B cell (primary cell): ENCODE measurements around the gene XG. TPM values are rescaled to one million over a fixed set of nuclear protein-coding genes. Genes with fewer than 3 reads are reported as not detected.
"Not testable (repeated sequence)": the region's sequence is repeated elsewhere in the genome, so short reads cannot be mapped to it uniquely, and the experiment has no call there.

Experiments used
- ATAC-seq: fragments of 200-7000 bp; cut with Tn5 transposase; one replicate; pipeline ENCODE4 v1.10.0; 2021; ENCODE audit warnings: low read depth, mild to moderate bottlenecking, moderate number of reproducible peaks, moderate library complexity
- CTCF ChIA-PET: fragments of 350-600 bp; sonication (Branson Sonifier 250); formaldehyde crosslinking; loops from one replicate; lab custom pipeline; 2021; ENCODE audit warnings: antibody characterized with exemption, inconsistent platforms; lab: Charles Lee
- POLR2A ChIA-PET: fragments of 350-600 bp; sonication (Branson Sonifier 250); formaldehyde crosslinking; loops from one replicate; lab custom pipeline; 2021; ENCODE audit warnings: antibody characterized with exemption; lab: Charles Lee
- DNase-seq: peaks from one replicate; pipeline ENCODE4 v3.0.0; 2013
- H2AFZ ChIP-seq: 2 replicates; pipeline ENCODE4 v1.6.1; 2012; ENCODE audit warnings: mild to moderate bottlenecking, low read depth, low read length; ENCODE audit not compliant: insufficient read depth, poor library complexity, severe bottlenecking
- H3K27ac ChIP-seq, 2 donors: 1 replicate in 1 of 2; 2 replicates in 1 of 2; pipeline ENCODE4 v1.5.1; 2012 to 2013; ENCODE audit warnings: low read length in 2 of 2, mild to moderate bottlenecking in 2 of 2, moderate library complexity in 1 of 2
- H3K27me3 ChIP-seq, 4 experiments: fragments of 200-600 bp in 1 of 4; sonication (generic) in 1 of 4; replicated peaks in 1 of 4; 1 replicate in 2 of 4; 2 replicates in 2 of 4; pipeline versions ENCODE4 v1.6.1 to v1.7.0; 2013 to 2016; ENCODE audit warnings: low read length in 3 of 4, mild to moderate bottlenecking in 2 of 4, mixed read lengths in 1 of 4, moderate library complexity in 1 of 4; ENCODE audit not compliant: insufficient read depth in 4 of 4, control insufficient read depth in 3 of 4; ENCODE audit errors: control extremely low read depth in 1 of 4
- H3K36me3 ChIP-seq, 2 experiments: replicated peaks in 1 of 2; 1 replicate in 1 of 2; 2 replicates in 1 of 2; pipeline versions ENCODE4 v1.6.1 to v1.7.1; 2013; ENCODE audit warnings: low read length in 1 of 2; ENCODE audit not compliant: insufficient read depth in 2 of 2, control insufficient read depth in 1 of 2; ENCODE audit errors: control extremely low read depth in 1 of 2, extremely low read depth in 1 of 2
- H3K4me1 ChIP-seq, 2 donors: fragments of 200-600 bp in 1 of 2; sonication (generic) in 1 of 2; 1 replicate in 1 of 2; 2 replicates in 1 of 2; pipeline versions ENCODE4 v1.5.1 to v1.6.1; 2013 to 2017; ENCODE audit warnings: low read length in 2 of 2; ENCODE audit not compliant: control insufficient read depth in 2 of 2, insufficient read depth in 2 of 2
- H3K4me2 ChIP-seq: replicated peaks from 2 replicates; pipeline ENCODE3; 2012; ENCODE audit warnings: mild to moderate bottlenecking, low read depth, low read length; ENCODE audit not compliant: poor library complexity, severe bottlenecking
- H3K4me3 ChIP-seq, 5 experiments: fragments of 200-600 bp in 1 of 5; sonication (generic) in 1 of 5; 1 replicate in 3 of 5; 2 replicates in 2 of 5; pipeline versions ENCODE4 v1.5.1 to v1.7.0; 2011 to 2016; ENCODE audit warnings: low read length in 4 of 5, mild to moderate bottlenecking in 4 of 5, low read depth in 2 of 5, control low read depth in 1 of 5, moderate library complexity in 1 of 5; ENCODE audit not compliant: insufficient read depth in 1 of 5; ENCODE audit errors: control extremely low read depth in 1 of 5, extremely low read depth in 1 of 5
- H3K79me2 ChIP-seq: fragments of 200-600 bp; sonication (generic); one replicate; pipeline ENCODE4 v1.6.0; 2016; ENCODE audit warnings: low read length; ENCODE audit not compliant: control insufficient read depth, insufficient read depth
- H3K9ac ChIP-seq: fragments of 200-600 bp; sonication (generic); 2 replicates; pipeline ENCODE4 v1.6.1; 2017; ENCODE audit warnings: mild to moderate bottlenecking, low read length, moderate library complexity
- H3K9me3 ChIP-seq, 3 donors: one replicate each; pipeline versions ENCODE4 v1.6.1 to v1.7.1; 2013; ENCODE audit warnings: low read length in 2 of 3; ENCODE audit not compliant: control insufficient read depth in 2 of 3, insufficient read depth in 1 of 3; ENCODE audit errors: control extremely low read depth in 1 of 3
- H4K20me1 ChIP-seq: 2 replicates; pipeline ENCODE4 v1.6.0; 2012; ENCODE audit warnings: mild to moderate bottlenecking, low read length; ENCODE audit not compliant: insufficient read depth, control insufficient read depth, poor library complexity, severe bottlenecking
- H3K27ac Mint-ChIP-seq: one replicate; pipeline ENCODE4 v1.8.0; 2021; ENCODE audit warnings: mixed read lengths
- H3K27me3 Mint-ChIP-seq: one replicate; pipeline ENCODE4 v1.8.0; 2021; ENCODE audit warnings: mixed read lengths
- H3K4me1 Mint-ChIP-seq: one replicate; pipeline ENCODE4 v1.8.0; 2021; ENCODE audit warnings: mixed read lengths
- H3K4me3 Mint-ChIP-seq: one replicate; pipeline ENCODE4 v1.8.0; 2021; ENCODE audit warnings: mixed read lengths
- H3K9me3 Mint-ChIP-seq: one replicate; pipeline ENCODE4 v1.8.0; 2022; ENCODE audit warnings: mixed read lengths; ENCODE audit not compliant: insufficient read depth
- EZH2 ChIP-seq: IDR thresholded peaks from 2 replicates; pipeline ENCODE4 v1.6.1; 2012; ENCODE audit warnings: borderline replicate concordance, low read depth, mild to moderate bottlenecking, moderate library complexity, low read length; ENCODE audit not compliant: insufficient read depth, poor library complexity, severe bottlenecking
- WGBS: methylation state at CpG from one replicate; pipeline ENCODE4 v1.1.5; 2013; ENCODE audit warnings: missing lambda C conversion rate; ENCODE audit not compliant: insufficient coverage; 5-methylcytosine and 5-hydroxymethylcytosine counted together
- intact Hi-C: fragments of 100-400 bp; cut with micrococcal nuclease; formaldehyde crosslinking; loops from one replicate; pipeline ENCODE4 v1.10.0; 2022
- polyA plus RNA-seq: library from polyadenylated mRNA; depleted of rRNA; stranded (reverse); fragments of >200 nt; gene quantifications from 2 replicates; pipeline ENCODE4 v1.2.3, GENCODE V29; 2012
- total RNA-seq, 2 donors: library from RNA; stranded (reverse); fragments of 120-200 nt in 1 of 2; gene quantifications; 1 replicate in 1 of 2; 2 replicates in 1 of 2; pipeline versions ENCODE4 v1.2.3 to v1.2.4, GENCODE V29; 2013 to 2022
- TF ChIP-seq, protein P1 (sequence below): fragments of 200-600 bp; IDR thresholded peaks from one replicate; pipeline ENCODE4 v1.8.0; 2022; ENCODE audit warnings: antibody characterized with exemption, mild to moderate bottlenecking

The XG gene
- total and polyA plus RNA-seq, 2 donors (not counting 1 experiment from before 2014, with no cell fraction given) = 0.03 TPM; not detected in 1

DNA sequence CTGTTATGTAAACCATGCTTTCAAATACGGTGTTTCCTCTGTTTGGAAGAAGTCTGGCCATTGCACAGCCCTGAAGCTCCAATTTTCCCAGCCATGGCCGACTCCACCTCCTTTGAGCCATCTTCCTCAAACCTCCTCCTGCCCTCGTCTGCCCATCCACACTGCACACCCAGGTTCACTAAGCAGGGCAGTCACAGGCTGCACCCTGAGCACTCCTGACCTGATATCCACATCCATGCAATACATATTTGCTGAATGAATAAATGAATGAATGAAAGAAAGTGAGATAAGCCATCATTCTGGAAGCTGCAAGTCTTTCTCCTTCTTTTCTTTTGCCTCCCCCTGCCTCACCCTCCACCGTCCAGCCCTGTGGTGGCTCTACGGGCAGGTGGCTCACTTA lies 22.2 kb downstream of the XG start:
- POLR2A ChIA-PET = no interaction called here
- Histone ChIP-seq H3K4me2 (no peak overlapping the region), H3K79me2 (no peaks in the 10 kb centered on the region), H4K20me1 (no peaks in the 10 kb centered on the region), H3K27ac (no peak overlapping the region), H2AFZ (no peak overlapping the region), H3K27me3 (peaks cover 0 to 7% (median 0%) of the 10 kb centered on the region in 4 experiments), H3K4me3 (no peak overlapping the region), H3K4me1 (no peaks in the 10 kb centered on the region), H3K36me3 (no peaks in the 10 kb centered on the region), H3K9ac (no peak overlapping the region), H3K9me3 (peaks cover 0 to 9% (median 0%) of the 10 kb centered on the region in 3 donors)
- intact Hi-C loops = no loop called here
- no peak for DNase-seq
- H3K9me3 Mint-ChIP-seq = peaks cover 13% of the 10 kb centered on the region
- TF ChIP-seq, protein P1, sequence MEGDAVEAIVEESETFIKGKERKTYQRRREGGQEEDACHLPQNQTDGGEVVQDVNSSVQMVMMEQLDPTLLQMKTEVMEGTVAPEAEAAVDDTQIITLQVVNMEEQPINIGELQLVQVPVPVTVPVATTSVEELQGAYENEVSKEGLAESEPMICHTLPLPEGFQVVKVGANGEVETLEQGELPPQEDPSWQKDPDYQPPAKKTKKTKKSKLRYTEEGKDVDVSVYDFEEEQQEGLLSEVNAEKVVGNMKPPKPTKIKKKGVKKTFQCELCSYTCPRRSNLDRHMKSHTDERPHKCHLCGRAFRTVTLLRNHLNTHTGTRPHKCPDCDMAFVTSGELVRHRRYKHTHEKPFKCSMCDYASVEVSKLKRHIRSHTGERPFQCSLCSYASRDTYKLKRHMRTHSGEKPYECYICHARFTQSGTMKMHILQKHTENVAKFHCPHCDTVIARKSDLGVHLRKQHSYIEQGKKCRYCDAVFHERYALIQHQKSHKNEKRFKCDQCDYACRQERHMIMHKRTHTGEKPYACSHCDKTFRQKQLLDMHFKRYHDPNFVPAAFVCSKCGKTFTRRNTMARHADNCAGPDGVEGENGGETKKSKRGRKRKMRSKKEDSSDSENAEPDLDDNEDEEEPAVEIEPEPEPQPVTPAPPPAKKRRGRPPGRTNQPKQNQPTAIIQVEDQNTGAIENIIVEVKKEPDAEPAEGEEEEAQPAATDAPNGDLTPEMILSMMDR = no peak
- TF ChIP-seq EZH2 = no peak
- no peak for ATAC-seq
- no peak overlapping the region for H3K27ac Mint-ChIP-seq
- no peak overlapping the region for H3K4me3 Mint-ChIP-seq
- 75% methylated on average over 2 of the region's 5 CpGs for WGBS
- H3K4me1 Mint-ChIP-seq = no peaks in the 10 kb centered on the region
- H3K27me3 Mint-ChIP-seq = peaks cover 27% of the 10 kb centered on the region
- CTCF ChIA-PET = no interaction called here

DNA sequence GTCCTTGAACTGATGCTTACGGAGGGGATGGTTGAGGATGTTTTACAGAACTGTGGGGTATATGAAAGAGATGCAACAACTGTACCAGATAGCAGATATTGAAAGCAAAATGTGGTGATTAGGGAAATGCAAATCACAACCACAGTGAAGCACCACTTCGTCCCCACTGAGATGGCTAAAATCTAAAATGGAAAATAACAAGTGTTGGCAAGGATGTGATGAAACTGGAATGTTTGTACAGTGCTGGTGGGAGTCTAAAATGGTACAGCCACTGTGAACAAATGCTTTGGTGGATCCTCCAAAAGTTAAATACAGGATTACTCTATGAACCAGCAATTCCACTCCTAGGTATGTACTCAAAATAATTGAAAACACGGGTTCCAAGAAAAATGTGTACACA lies 22.9 kb downstream of the XG start:
- TF ChIP-seq, protein P1 = no peak
- TF ChIP-seq EZH2 = no peak
- no peak overlapping the region for H3K4me3 ChIP-seq
- no peak overlapping the region for H3K27ac Mint-ChIP-seq
- H3K79me2 ChIP-seq = no peaks in the 10 kb centered on the region
- peaks cover 0 to 9% (median 0%) of the 10 kb centered on the region in 3 donors for H3K9me3 ChIP-seq
- H3K4me1 ChIP-seq = no peaks in the 10 kb centered on the region
- ChIA-PET POLR2A (no interaction called here), CTCF (no interaction called here)
- no peak overlapping the region for H2AFZ ChIP-seq
- no peaks in the 10 kb centered on the region for H4K20me1 ChIP-seq
- intact Hi-C loops = no loop called here
- WGBS = 100% methylated on average over 1 of the region's 3 CpGs
- no peak overlapping the region for H3K4me3 Mint-ChIP-seq
- ATAC-seq = no peak
- no peak for DNase-seq
- no peaks in the 10 kb centered on the region for H3K4me1 Mint-ChIP-seq
- H3K9me3 Mint-ChIP-seq = peaks cover 11% of the 10 kb centered on the region
- H3K9ac ChIP-seq = no peak overlapping the region
- H3K4me2 ChIP-seq = no peak overlapping the region
- H3K27me3 Mint-ChIP-seq = peaks cover 29% of the 10 kb centered on the region
- no peak overlapping the region for H3K27ac ChIP-seq
- H3K36me3 ChIP-seq = no peaks in the 10 kb centered on the region
- H3K27me3 ChIP-seq = peaks cover 0 to 4% (median 0%) of the 10 kb centered on the region in 4 experiments

DNA sequence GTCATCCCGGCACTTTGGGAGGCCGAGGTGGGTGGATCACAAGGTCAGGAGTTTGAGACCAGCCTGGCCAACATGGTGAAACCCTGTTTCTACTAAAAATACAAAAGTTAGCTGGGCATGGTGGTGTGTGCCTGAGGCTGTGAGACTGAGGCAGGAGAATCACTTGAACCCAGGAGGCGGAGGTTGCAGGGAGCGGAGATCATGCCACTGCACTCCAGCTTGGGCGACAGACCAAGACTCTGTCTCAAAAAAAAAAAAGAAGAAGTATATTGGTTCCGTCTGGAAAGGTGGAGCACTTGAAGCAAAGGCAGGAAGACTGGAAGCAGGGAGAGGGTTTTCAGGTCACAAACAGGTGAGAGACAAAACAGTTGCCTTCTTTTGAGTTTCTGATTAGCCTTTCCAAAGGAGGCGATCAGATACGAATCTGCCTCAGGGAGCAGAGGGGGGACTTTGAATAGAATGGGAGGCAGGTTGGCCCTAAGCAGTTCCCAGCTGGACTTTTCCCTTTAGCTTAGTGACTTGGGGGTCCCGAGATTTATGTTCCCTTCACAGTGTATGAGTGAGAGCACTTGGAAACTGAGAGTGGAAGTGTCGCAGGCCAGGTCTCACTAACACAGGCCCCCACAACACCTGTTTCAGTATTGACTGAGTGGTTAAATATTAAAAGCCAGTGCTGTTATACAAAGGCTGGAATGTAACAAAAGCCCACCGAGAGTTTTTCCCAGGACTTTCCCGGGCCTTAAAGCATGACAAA lies 28.8 kb downstream of the XG start:
- WGBS = 80% methylated on average over 7 of the region's 12 CpGs
- H3K36me3 ChIP-seq, DNase-seq, H3K27ac Mint-ChIP-seq, H3K9ac ChIP-seq, H2AFZ ChIP-seq, H3K4me3 Mint-ChIP-seq, H3K27me3 ChIP-seq, ATAC-seq, H3K4me3 ChIP-seq, H3K9me3 ChIP-seq, H3K4me2 ChIP-seq, H4K20me1 ChIP-seq, CTCF ChIA-PET, H3K27me3 Mint-ChIP-seq, H3K9me3 Mint-ChIP-seq, H3K27ac ChIP-seq, H3K4me1 Mint-ChIP-seq, H3K79me2 ChIP-seq, POLR2A ChIA-PET, intact Hi-C loops, H3K4me1 ChIP-seq: not testable (repeated sequence)
